ENCODE measurements around the gene EDDM3A. TPM values are rescaled to one million over a fixed set of nuclear protein-coding genes. Genes with fewer than 3 reads are reported as not detected.

The EDDM3A gene, protein sequence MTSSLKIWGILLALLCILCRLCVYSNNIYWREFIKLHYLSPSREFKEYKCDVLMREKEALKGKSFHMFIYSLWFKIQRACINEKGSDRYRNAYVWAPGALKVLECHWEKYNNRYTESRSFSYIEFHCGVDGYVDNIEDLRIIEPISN
- not detected in 2 replicates for polyA plus RNA-seq

DNA sequence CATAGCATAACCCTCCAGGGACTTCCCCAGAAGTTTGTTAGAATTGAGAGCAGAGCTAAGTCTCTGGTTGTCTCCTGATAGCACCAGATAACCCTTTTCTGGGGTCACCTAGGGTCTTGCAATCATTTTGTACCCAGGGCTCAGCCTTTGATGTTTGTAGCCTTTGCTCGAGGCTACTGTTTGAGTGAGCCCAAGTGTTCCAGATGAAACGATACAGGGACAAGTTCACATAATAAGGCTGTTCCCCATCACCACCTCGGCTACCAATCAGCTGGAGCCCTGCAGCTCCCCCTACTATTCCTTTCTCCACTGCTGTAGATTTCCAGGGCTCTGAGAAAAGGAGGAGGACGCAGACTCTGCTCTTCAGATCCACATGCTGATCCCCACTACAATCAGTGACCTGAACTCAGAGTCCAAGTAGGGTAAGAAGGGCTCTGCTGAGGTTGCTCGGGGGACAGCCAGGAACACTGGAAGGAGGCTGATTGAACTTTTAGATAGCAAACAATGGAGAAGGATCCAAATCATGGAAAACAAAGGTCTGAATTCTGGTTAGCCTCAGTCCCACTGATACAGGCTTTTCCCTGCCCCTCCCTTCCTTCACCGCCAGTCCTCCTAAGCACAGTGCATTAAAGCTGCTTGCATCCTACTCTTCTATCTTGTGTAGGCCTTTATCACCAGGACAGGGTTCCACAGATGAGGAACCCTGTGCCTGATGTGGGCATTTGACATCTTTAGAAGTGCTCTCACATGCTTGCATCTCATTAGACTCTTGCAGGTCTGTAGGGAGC, at the start of gene EDDM3A:
TSS of gene EDDM3A (plus strand) at position 317 of the 788 bp plus-strand sequence. CDS start 1,694 bp downstream, outside the sequence.

Other genes starting within 250 kb of the EDDM3A start
- gene RNASE10, start 240.3 kb upstream of the EDDM3A start, polyA plus RNA-seq, result not detected in 2 replicates
- gene RNASE9, start 184.8 kb upstream of the EDDM3A start, polyA plus RNA-seq, result not detected in 2 replicates
- not detected in 2 replicates for gene RNASE11, start 157.9 kb upstream of the EDDM3A start, polyA plus RNA-seq
- gene RNASE12, start 154.5 kb upstream of the EDDM3A start, polyA plus RNA-seq, result not detected in 2 replicates
- gene OR6S1, start 104.2 kb upstream of the EDDM3A start, polyA plus RNA-seq, result not detected in 2 replicates
- 2.5 TPM in 1 of 2 replicates, not detected in the other for gene RNASE4, start 61.3 kb upstream of the EDDM3A start, polyA plus RNA-seq
- gene ANG, start 57.1 kb upstream of the EDDM3A start, polyA plus RNA-seq, result 1.7 TPM in 1 of 2 replicates, not detected in the other
- gene EDDM3B, start 22.5 kb downstream of the EDDM3A start, polyA plus RNA-seq, result not detected in 2 replicates
- not detected in 2 replicates for gene RNASE6, start 35.4 kb downstream of the EDDM3A start, polyA plus RNA-seq
- 10.1 and 37.8 TPM in 2 replicates for gene RNASE1, start 57.0 kb downstream of the EDDM3A start, polyA plus RNA-seq
- 2.3 TPM in 1 of 2 replicates, not detected in the other for gene RNASE3, start 145.5 kb downstream of the EDDM3A start, polyA plus RNA-seq
- gene RNASE2, start 209.6 kb downstream of the EDDM3A start, polyA plus RNA-seq, result not detected in 2 replicates
- gene METTL17, start 244.1 kb downstream of the EDDM3A start, polyA plus RNA-seq, result 31.3 and 34.6 TPM in 2 replicates

All from Purkinje cell (primary cell).